Measurements from ENCODE around the gene KAZN. TPM values are rescaled to one million over a fixed set of nuclear protein-coding genes. Genes with fewer than 3 reads are reported as not detected.

KAZN gene
- total RNA-seq, 1 donor from 2014 or later, result 1.1 TPM

- Mint-ChIP-seq H3K27ac (no peak overlapping the region), H3K4me1 (no peaks in the 10 kb centered on the region), H3K27me3 (no peaks in the 10 kb centered on the region), H3K4me3 (no peak overlapping the region), H3K36me3 (ENCODE audit: low read depth) (no peaks in the 10 kb centered on the region), H3K9me3 (no peaks in the 10 kb centered on the region)
- DNase-seq, result no peak
- intact Hi-C loops (cut with micrococcal nuclease), result no loop called here
Observed at GRCh38 chr1:15001317-15001915, 402.9 kb downstream of the KAZN start.

GRCh38 chr1:15002325-15002724 is 403.8 kb downstream of the KAZN start:
- no peak for DNase-seq
- H3K4me1 Mint-ChIP-seq, result no peaks in the 10 kb centered on the region
- intact Hi-C loops (cut with micrococcal nuclease), result no loop called here
- no peak overlapping the region for H3K27ac Mint-ChIP-seq
- H3K9me3 Mint-ChIP-seq, result no peaks in the 10 kb centered on the region
- no peak overlapping the region for H3K4me3 Mint-ChIP-seq
- H3K27me3 Mint-ChIP-seq, result no peaks in the 10 kb centered on the region
- H3K36me3 Mint-ChIP-seq (ENCODE audit: low read depth), result no peaks in the 10 kb centered on the region

- H3K27ac Mint-ChIP-seq, result no peak overlapping the region
- no peaks in the 10 kb centered on the region for H3K36me3 Mint-ChIP-seq (ENCODE audit: low read depth)
- no peak for DNase-seq
- intact Hi-C loops (cut with micrococcal nuclease), result no loop called here
- H3K4me3 Mint-ChIP-seq, result no peak overlapping the region
- no peaks in the 10 kb centered on the region for H3K9me3 Mint-ChIP-seq
- H3K27me3 Mint-ChIP-seq, result no peaks in the 10 kb centered on the region
- no peaks in the 10 kb centered on the region for H3K4me1 Mint-ChIP-seq
Observed at GRCh38 chr1:15004396-15004795, 405.9 kb downstream of the KAZN start.

- no peaks in the 10 kb centered on the region for H3K27me3 Mint-ChIP-seq
- no peak overlapping the region for H3K4me3 Mint-ChIP-seq
- no peak for DNase-seq
- H3K9me3 Mint-ChIP-seq, result no peaks in the 10 kb centered on the region
- H3K4me1 Mint-ChIP-seq, result no peaks in the 10 kb centered on the region
- no peaks in the 10 kb centered on the region for H3K36me3 Mint-ChIP-seq (ENCODE audit: low read depth)
- intact Hi-C loops (cut with micrococcal nuclease), result no loop called here
- no peak overlapping the region for H3K27ac Mint-ChIP-seq
Observed at GRCh38 chr1:15005116-15005515, 406.6 kb downstream of the KAZN start.

- Mint-ChIP-seq H3K4me1 (no peaks in the 10 kb centered on the region), H3K4me3 (no peak overlapping the region), H3K27ac (no peak overlapping the region), H3K9me3 (no peaks in the 10 kb centered on the region), H3K27me3 (no peaks in the 10 kb centered on the region), H3K36me3 (ENCODE audit: low read depth) (no peaks in the 10 kb centered on the region)
- no peak for DNase-seq
- intact Hi-C loops (cut with micrococcal nuclease), result no loop called here
Observed at GRCh38 chr1:15007368-15007767, 408.9 kb downstream of the KAZN start.

GRCh38 chr1:15007842-15008241 is 409.4 kb downstream of the KAZN start:
- H3K4me1 Mint-ChIP-seq, result no peaks in the 10 kb centered on the region
- no peak for DNase-seq
- H3K4me3 Mint-ChIP-seq, result no peak overlapping the region
- no peak overlapping the region for H3K27ac Mint-ChIP-seq
- intact Hi-C loops (cut with micrococcal nuclease), result no loop called here
- H3K9me3 Mint-ChIP-seq, result no peaks in the 10 kb centered on the region
- no peaks in the 10 kb centered on the region for H3K36me3 Mint-ChIP-seq (ENCODE audit: low read depth)
- H3K27me3 Mint-ChIP-seq, result no peaks in the 10 kb centered on the region

GRCh38 chr1:15008783-15009729 is 410.6 kb downstream of the KAZN start:
- Mint-ChIP-seq H3K36me3 (ENCODE audit: low read depth) (no peaks in the 10 kb centered on the region), H3K4me1 (no peaks in the 10 kb centered on the region), H3K9me3 (no peaks in the 10 kb centered on the region), H3K27me3 (no peaks in the 10 kb centered on the region), H3K4me3 (no peak overlapping the region), H3K27ac (no peak overlapping the region)
- no peak for DNase-seq
- intact Hi-C loops (cut with micrococcal nuclease), result no loop called here

- Mint-ChIP-seq H3K4me1 (no peaks in the 10 kb centered on the region), H3K27me3 (no peaks in the 10 kb centered on the region), H3K9me3 (no peaks in the 10 kb centered on the region), H3K4me3 (no peak overlapping the region), H3K36me3 (ENCODE audit: low read depth) (no peaks in the 10 kb centered on the region), H3K27ac (no peak overlapping the region)
- intact Hi-C loops (cut with micrococcal nuclease), result no loop called here
- no peak for DNase-seq
Observed at GRCh38 chr1:15011160-15011559, 412.7 kb downstream of the KAZN start.

GRCh38 chr1:15011661-15012060 is 413.2 kb downstream of the KAZN start:
- Mint-ChIP-seq H3K36me3 (ENCODE audit: low read depth) (no peaks in the 10 kb centered on the region), H3K4me3 (no peak overlapping the region), H3K27me3 (no peaks in the 10 kb centered on the region), H3K9me3 (no peaks in the 10 kb centered on the region), H3K27ac (no peak overlapping the region), H3K4me1 (no peaks in the 10 kb centered on the region)
- intact Hi-C loops (cut with micrococcal nuclease), result no loop called here
- DNase-seq, result no peak

GRCh38 chr1:15012822-15013221 is 414.3 kb downstream of the KAZN start:
- Mint-ChIP-seq H3K36me3 (ENCODE audit: low read depth) (no peaks in the 10 kb centered on the region), H3K4me3 (no peak overlapping the region), H3K27ac (no peak overlapping the region), H3K9me3 (no peaks in the 10 kb centered on the region), H3K27me3 (no peaks in the 10 kb centered on the region), H3K4me1 (no peaks in the 10 kb centered on the region)
- DNase-seq, result no peak
- intact Hi-C loops (cut with micrococcal nuclease), result no loop called here

- Mint-ChIP-seq H3K4me3 (no peak overlapping the region), H3K27ac (no peak overlapping the region), H3K9me3 (no peaks in the 10 kb centered on the region), H3K27me3 (no peaks in the 10 kb centered on the region), H3K36me3 (ENCODE audit: low read depth) (no peaks in the 10 kb centered on the region), H3K4me1 (no peaks in the 10 kb centered on the region)
- no peak for DNase-seq
- intact Hi-C loops (cut with micrococcal nuclease), result no loop called here
Observed at GRCh38 chr1:15013767-15014166, 415.3 kb downstream of the KAZN start.

GRCh38 chr1:15014516-15014915 is 416.0 kb downstream of the KAZN start:
- Mint-ChIP-seq H3K4me1 (no peaks in the 10 kb centered on the region), H3K9me3 (no peaks in the 10 kb centered on the region), H3K36me3 (ENCODE audit: low read depth) (no peaks in the 10 kb centered on the region), H3K27ac (no peak overlapping the region), H3K4me3 (no peak overlapping the region), H3K27me3 (no peaks in the 10 kb centered on the region)
- intact Hi-C loops (cut with micrococcal nuclease), result no loop called here
- no peak for DNase-seq

- no peak for DNase-seq
- no peaks in the 10 kb centered on the region for H3K36me3 Mint-ChIP-seq (ENCODE audit: low read depth)
- H3K27me3 Mint-ChIP-seq, result no peaks in the 10 kb centered on the region
- H3K4me1 Mint-ChIP-seq, result no peaks in the 10 kb centered on the region
- H3K9me3 Mint-ChIP-seq, result no peaks in the 10 kb centered on the region
- no peak overlapping the region for H3K4me3 Mint-ChIP-seq
- intact Hi-C loops (cut with micrococcal nuclease), result no loop called here
- H3K27ac Mint-ChIP-seq, result no peak overlapping the region
Observed at GRCh38 chr1:15016001-15016400, 417.5 kb downstream of the KAZN start.

- intact Hi-C loops (cut with micrococcal nuclease), result no loop called here
- no peak overlapping the region for H3K27ac Mint-ChIP-seq
- no peak for DNase-seq
- H3K27me3 Mint-ChIP-seq, result no peaks in the 10 kb centered on the region
- no peaks in the 10 kb centered on the region for H3K36me3 Mint-ChIP-seq (ENCODE audit: low read depth)
- no peaks in the 10 kb centered on the region for H3K9me3 Mint-ChIP-seq
- H3K4me1 Mint-ChIP-seq, result no peaks in the 10 kb centered on the region
- no peak overlapping the region for H3K4me3 Mint-ChIP-seq
Observed at GRCh38 chr1:15016526-15016925, 418.0 kb downstream of the KAZN start.

Data from activated CD4-positive, alpha-beta T cell treated with anti-CD3 and anti-CD28 coated beads, Interleukin-2, amount 10 ng/mL, durations not matched to agents 24 days and 14 days (primary cell).